Vagina (tissue), 2 donors: ENCODE data around the gene SYP.

Experiments
- CTCF ChIP-seq, 3 experiments: fragments of 450-650 bp in 2 of 3; fragments of 200-600 bp in 1 of 3; sonication (generic) in 1 of 3; IDR thresholded peaks; one replicate each; pipeline ENCODE4 v1.5.1; 2017 to 2019; ENCODE audit warnings: antibody characterized with exemption in 3 of 3, mild to moderate bottlenecking in 2 of 3, moderate library complexity in 2 of 3
- POLR2A ChIP-seq, 2 donors: fragments of 450-650 bp; IDR thresholded peaks; one replicate each; pipeline ENCODE4 v1.6.1; 2017; ENCODE audit warnings: antibody characterized with exemption in 2 of 2, mild to moderate bottlenecking in 2 of 2, moderate library complexity in 2 of 2
- POLR2AphosphoS5 ChIP-seq, 2 donors: sonication (generic); formaldehyde crosslinking; IDR thresholded peaks; one replicate each; pipeline ENCODE4 v1.9.0; 2017; ENCODE audit warnings: antibody characterized with exemption in 2 of 2, mild to moderate bottlenecking in 2 of 2, low read depth in 1 of 2; ENCODE audit not compliant: insufficient read depth in 1 of 2

GRCh38 chrX:49191574-49192011, 8.4 kb downstream of the SYP start:
- TF ChIP-seq POLR2AphosphoS5 (IDR thresholded peaks at IDR 0.05; ENCODE audit: insufficient read depth in 1 of 2, low read depth in 1 of 2) (no peak), CTCF (IDR thresholded peaks at IDR 0.05) (no peak), POLR2A (IDR thresholded peaks at IDR 0.05) (no peak)
